GM19239 (cell line): ENCODE data around the gene NODAL.
A peak's percentile ranks its signal among the peaks of the same experiment; 100 is the strongest.

Source experiments
- DNase-seq: peaks from one replicate; pipeline ENCODE4 v3.0.0; 2011; ENCODE audit warnings: low spot score; ENCODE audit not compliant: insufficient read length
- FAIRE-seq: peaks from 2 replicates; lab custom pipeline; 2011; peaks lifted over from hg19 to GRCh38; lab: Jason Lieb, UNC

Gene NODAL

DNA sequence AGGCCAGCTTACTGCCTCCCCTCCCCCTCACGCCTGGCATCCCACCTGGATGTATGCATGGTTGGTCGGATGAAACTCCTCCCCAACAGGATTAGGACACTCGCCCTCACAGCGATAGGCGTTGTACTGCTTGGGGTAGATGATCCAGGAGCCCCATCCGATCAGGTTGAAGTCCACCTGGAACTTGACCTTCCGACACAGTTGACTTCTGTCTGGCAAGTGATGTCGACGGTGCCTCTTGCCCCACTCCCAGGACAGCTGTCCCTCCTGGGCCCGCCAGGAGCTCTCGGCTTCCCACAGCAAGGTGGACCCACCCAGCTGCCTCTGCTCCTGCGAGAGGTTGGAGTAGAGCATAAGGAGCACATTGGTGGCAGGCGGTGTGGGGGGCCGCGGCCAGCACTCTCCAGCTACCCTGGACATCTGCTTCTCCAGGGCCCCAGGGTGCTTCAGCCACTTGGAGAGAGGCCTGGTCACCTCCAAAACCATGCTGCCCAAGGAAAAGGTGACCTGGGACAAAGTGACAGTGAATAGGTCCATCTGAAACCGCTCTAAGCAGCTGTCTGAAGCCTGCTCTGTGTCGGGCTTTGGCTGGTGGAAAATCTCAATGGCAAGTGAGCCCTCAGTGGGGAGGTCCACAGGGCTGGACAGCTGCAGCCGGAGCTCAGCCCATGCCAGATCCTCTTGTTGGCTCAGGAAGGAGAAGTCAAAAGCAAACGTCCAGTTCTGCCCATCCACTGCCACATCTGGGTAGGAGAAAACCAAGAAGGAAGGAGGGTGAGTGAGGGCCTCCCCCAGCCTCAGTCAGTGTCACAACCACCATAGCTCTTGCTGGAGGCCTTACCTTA is 6.0 kb downstream of the NODAL start:
- no peak for FAIRE-seq
- DNase-seq = no peak

DNA sequence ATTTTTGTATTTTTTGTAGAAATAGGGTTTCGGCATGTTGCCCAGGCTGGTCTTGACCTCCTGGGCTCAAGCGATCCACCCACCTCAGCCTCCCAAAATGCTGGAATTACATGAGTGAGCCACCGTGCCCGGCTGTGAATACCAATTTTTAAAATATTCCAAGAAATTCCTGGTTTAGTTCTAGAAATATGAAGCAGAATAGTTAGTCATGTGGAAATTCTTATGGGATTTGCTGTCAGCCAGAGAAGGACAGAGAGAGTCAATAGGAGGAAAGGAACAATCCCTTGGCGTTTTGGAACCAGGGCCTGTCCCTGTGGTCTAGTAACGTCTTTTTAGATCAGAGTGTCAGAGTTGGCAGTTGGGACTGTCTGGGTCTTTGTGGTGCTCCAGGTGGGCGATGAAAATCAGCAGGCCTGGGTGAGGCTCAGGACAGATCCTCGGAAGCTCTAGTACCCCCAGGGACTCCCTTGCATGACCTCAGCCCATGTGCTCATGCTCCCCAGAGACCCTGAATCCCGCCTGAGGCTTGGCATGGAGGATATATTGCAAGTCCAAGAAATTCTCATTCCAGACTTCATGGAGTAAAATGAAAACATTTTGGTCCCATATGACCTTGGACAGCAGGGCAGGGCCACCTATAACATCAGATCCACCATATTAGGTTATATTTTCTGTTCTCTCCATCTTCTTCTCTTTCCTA is 7.8 kb downstream of the NODAL start:
- DNase-seq (no peak), FAIRE-seq (no peak)

DNA sequence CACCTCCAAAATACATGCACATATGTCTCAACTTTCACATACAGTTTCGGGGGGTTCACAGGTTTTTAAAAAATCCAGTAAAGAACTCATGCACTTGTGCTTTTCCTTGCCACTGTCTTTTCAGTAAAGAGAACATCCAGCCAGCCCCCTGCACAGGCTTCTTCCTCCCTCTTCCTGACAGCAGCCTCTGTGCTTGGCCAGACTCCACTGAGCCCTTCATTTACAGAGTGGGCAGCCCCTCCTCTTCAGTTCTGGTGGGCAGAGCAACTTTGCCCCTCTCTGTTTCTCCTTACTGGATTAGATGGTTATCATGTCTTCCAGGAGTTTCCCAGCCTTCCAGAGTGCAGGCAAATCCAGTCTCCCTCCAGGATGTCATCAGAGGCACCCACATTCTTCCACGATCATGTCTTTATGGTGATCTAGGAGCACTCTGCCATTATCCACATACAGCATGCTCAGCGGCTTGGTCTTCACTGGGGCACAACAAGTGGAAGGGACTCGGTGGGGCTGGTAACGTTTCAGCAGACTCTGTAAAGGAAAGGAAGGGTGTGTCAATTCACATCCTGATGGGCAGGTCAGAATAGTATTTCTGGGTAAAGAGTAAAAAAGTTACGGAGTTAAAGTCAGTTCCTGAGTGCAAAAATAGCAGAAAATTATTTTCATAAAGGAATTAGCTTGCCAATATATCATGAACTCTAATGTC is 8.8 kb downstream of the NODAL start:
- DNase-seq = no peak
- FAIRE-seq = no peak

DNA sequence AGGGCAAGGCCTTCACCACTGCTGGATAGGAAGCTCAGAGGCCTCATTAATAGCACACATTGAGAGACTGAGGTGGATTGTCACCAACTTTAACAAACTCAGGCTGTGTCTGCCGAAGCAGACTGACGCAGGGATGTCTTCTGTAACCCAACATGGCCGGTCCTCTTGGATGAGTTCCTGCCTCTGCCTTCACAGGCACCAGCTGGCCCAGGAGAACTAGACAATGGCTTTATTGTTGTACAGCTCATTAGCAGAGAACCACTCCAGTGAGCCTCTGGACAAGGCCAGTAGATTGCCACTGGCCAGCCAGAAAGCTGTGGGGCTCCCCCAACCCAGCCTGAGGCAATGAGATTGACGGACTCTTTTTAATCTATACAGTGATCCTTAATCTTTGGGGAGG is 9.4 kb downstream of the NODAL start:
- FAIRE-seq = no peak

DNA sequence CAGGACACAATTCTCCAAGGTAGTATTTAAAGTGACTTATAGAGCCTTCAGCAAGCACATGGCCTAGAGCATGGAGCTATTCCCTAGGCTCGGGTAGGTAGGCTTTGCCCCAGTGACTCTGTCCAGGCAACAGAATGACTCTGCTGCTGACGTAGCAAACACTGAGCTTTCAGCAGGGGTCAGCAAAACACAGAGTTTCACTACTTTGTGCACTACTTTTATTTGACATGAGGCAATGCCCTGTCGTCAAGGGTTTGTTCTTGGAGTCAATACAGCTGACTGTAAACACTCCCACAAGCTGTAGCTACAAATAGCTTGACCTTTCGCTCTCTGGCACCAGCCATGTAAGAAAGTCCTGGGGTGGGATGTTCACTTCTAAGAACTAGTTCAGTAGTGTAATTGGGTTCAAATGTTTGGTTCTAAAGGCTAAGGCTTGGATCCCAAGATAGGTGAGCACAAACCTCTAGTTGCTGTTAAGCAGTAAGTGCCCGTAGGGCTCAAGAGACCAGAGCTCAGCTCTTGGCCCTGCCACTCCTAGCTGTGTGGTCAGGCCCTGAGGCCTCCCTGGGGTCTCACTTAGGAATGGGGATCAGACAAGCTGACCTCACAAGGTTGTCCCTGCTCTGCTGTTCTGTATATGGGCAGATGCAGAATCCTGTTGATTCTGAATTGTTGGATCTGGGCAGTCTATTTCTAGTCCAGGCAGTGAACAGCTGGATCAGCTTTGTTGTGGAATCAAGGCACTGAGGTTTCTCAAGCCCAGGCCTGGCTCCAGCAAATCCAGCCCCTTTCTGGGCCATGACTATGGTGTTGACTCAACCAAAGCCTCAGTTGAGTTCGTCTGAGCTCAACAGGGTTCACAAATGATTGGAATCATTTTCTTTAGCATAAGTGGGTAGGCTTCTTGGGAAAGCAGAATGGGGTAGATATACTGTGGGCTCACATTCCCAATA is 10.7 kb downstream of the NODAL start:
- DNase-seq = no peak
- FAIRE-seq = no peak

More for the DNA sequence above, 9.4 kb downstream of the NODAL start:
- DNase-seq = no peak

DNA sequence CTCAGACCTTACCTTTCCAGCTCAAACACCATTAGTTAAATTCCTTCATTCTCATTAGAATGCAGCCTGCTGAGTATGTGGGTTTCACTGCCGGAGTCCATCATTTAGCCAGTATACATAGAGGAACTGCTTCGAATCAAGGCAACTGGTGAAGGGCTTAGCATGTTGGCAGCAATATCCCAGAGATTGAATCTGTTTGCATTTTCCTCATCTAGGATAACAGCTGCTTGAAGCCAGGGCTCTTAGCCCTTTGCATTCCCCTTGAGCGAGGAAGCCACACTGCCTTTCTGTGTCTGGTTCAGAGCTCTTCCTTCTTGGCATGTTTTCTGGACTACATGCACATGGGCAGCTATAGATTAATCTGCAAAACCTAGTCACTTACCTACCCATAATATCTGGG is 14.7 kb downstream of the NODAL start:
- DNase-seq (no peak), FAIRE-seq (no peak)

DNA sequence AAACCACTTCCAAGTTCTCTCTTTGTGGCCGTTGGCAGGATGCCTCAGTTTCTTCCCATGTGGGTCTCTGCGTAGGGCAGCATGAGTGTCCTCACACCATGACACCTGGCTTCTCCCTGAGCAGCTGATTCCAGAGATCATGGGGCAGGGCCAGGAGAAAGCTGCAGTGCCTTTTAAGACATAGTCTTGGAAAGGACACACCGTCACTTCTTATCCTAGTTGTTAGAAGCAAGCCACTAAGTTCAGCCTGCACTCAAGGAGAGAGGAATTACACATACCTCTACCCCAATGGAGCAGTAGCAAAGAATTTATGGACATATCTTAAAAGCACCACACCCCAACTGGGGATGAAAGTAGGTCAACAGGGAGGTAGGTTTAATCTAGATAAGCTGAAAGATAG is 16.4 kb downstream of the NODAL start:
- no peak for DNase-seq
- no peak for FAIRE-seq

DNA sequence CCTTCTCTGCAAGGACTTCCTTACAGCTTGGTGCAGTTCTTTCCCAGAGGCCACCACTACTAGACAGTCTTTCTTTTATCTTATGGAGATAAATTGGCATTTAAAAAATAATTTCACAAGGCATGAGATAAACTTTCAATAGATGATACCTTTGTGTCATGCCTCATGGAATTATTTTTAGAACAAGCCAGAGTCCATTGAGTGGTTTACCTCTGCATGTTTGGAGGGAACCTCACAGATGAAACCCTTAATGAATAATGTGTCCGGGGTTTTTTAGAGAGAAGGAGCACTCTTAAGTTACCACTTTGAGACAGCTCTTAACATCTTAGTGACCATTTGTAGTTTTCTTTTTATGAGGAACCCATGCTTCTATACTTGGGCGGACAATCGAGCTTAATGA is 17.2 kb downstream of the NODAL start:
- DNase-seq = no peak
- FAIRE-seq = no peak

DNA sequence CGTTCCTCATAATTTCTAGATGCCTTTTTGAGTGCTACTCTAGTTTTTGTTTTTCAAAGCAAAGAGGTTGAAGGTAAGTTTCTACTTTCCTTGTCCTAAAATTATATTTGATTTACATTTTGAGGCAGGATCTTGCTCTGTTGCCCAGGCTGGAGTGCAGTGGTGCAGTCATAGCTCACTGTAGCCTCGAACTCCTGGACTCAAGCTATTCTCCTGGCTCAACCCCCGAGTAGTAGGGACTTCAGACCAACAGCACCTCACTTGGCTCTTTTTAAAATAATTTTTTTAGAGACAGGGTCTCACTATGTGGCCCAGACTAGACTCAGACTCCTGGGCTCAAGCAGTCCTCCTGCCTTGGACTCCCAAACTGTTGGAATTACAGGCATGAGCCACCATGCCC is 22.8 kb downstream of the NODAL start:
- no peak for FAIRE-seq
- no peak for DNase-seq

DNA sequence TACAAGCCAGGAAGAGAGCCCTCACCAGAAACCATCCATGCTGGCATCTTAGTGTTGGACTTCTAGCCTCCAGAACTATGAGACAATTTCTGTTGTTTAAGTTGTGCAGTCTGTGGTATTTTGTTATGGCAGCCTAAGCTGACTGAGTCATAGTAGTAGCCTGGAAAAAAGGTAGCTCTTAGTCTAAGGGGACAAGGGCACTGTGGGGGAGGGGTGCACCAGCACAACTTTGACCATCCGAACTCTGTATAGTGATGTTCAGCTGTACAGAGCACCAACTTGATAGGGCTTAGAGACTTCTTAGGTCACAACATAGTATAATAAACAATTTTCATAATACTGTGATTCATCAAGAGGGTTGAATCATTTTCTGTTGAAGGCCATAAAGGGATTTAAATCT is 23.3 kb downstream of the NODAL start:
- no peak for FAIRE-seq
- DNase-seq = no peak

DNA sequence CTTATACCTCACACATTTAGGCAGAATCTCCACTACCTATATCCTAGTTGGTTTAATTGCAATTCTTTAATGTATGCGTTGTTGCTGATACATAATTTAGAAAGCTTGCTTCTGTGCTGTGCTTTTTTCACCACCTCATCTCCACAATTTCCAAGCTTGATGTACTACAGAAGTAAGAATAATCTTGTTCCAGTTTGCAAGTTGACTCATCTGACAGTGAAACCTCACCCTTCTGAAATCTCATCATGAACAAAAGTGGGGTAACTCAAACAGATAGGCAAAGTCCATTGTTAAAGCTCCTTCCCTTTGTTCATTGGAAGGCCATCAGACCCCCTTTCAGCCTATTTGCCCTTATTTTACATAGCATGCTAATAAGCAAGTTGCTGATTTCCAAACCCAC is 23.9 kb downstream of the NODAL start:
- FAIRE-seq = peak; percentile 48
- DNase-seq = no peak

DNA sequence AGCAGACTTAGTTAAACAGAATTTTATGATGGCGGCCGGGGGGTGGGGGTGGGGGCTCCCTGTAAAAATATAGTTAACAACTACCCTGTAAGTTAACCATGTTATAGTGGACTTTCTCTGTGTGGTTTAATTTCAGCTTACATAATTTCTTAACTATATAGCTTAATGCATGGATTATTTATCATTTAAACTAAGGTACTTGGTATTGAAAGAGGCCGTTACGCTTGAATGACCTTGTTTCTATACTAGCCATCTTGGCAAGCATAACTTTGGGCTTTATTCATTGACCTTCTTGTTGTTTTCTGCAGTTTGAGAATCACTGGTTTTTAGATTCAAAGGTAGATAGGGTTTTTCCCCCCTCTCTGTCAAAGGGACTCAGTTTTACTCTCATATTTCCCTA is 29.1 kb downstream of the NODAL start:
- FAIRE-seq (no peak), DNase-seq (no peak)

DNA sequence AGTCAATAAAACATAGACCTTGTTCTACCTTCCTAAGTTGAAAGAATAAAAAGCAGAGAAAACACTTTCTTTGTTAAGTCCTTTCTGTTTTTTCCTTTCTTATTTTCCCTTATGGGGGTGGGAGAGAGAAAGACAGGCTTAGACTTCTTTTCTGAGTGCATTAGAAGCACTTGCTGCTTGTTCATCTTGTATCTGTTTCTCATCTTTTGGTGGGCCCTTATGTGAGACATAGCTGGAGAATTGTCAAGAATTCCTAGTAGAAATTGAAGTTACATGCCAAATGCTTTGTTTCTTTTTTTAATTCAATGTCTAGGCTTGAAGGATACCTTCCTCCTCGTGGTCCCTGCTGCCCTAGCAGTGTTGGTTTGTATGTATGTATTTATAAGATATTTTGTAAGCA is 30.9 kb downstream of the NODAL start:
- no peak for DNase-seq
- FAIRE-seq = no peak

DNA sequence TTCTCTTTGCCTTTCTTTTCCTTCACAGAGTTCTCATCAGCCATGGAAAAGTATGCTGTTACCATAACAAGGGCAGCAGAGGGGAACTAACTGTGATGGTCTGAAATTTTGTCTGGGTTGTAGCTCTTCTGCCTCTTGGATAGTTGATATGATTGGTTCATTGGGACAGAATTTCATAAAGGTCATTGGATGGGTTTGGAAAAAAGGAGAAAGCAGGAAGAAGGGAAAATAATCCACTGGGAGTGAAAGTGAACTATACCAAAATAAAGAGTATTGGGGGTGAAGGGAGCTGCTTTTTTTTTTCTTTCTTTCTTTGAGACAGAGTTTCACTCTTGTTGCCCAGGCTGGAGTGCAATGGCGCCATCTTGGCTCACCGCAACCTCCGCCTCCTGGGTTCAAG is 31.7 kb downstream of the NODAL start:
- FAIRE-seq = peak; percentile 23
- no peak for DNase-seq

DNA sequence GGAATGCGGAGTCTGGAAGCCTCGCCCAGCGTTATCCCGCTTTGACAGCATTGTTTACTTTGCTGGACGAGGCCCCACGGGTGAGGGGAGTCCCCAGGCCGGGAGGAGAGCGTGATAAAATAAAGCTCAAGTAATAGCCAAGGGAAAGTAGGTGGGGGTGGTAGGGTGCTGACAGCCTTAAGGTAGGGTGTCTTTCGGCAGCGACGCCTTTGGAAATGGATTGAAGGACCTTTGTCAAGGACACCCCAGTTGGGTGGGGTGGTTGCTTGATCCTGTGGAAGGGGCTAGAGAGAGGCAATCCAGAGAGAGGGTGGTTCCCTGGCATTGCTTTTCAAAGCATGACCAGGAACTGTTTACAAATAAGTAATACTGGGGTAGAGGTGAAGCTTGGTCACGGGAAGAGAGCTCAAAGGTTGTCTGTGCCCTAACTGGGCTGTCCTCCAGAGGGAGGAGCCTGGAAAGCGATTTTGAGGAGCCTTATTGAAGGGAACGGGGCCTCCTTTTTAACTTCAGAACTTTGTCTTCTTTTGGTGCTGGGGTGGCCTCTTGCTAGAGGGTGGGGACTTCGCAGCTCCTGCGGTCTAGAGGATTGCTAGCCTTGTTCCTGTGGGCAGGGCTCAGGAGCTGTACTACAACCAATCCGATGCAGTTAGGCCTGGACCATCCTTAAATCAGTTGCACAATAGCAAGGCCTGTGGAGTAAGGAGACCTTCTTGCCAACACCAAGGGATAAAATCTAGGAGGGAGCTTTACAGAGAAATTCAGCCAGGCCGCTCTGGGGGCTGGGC is 36.2 kb downstream of the NODAL start:
- DNase-seq = peak; percentile 53
- peak; percentile 84 for FAIRE-seq

DNA sequence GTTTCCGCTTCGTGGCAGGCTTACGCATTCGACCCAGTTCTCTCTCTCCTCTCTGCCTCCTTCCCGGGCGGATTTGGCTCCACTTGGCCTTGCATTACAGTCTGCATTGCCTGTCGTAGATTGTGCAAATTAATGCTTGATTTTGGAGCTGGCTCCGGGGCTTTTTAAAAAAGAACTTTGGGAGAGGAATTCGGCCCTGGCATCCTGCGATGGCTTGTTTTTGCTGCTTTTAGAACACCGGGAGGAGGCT is 36.8 kb downstream of the NODAL start:
- FAIRE-seq (no peak), DNase-seq (no peak)

DNA sequence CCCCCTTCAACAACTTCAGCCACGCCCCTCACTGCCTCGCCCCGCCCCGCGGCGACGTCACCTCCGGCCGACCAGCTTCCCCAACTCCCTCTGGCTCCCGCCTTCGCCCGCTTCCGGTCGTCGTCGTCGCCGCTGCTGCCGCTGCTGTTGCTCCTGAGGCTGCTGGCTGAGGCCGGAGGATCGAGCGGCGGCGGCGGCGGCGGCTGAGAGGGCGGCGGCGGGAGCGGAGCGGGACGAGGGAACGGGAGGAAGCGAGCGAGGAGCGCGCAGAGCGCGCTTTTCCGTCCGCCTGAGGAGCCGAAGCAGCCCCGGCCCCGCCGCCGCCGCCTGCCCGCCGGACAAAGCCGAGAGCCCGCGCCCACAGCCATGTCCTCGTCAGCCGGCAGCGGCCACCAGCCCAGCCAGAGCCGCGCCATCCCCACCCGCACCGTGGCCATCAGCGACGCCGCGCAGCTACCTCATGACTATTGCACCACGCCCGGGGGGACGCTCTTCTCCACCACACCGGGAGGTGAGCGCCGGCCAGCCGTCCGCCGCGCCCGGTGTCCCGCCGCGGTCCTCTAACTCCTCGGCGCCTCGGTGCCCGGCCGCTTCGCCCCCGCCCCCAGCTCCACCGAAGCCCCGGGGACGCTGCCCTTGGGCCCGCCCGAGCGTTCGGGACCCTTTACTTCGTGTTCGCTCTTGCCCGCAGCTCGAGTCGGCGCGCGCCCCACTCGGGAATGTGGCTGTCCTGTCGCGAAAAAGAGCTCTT is 37.3 kb downstream of the NODAL start, which contains the start of gene EIF4EBP2:
Gene EIF4EBP2 (plus strand): TSS at position 110 of the 751 bp plus-strand sequence. CDS start 257 bp downstream, at position 367.
- peak; percentile 95 for DNase-seq
- FAIRE-seq = no peak

DNA sequence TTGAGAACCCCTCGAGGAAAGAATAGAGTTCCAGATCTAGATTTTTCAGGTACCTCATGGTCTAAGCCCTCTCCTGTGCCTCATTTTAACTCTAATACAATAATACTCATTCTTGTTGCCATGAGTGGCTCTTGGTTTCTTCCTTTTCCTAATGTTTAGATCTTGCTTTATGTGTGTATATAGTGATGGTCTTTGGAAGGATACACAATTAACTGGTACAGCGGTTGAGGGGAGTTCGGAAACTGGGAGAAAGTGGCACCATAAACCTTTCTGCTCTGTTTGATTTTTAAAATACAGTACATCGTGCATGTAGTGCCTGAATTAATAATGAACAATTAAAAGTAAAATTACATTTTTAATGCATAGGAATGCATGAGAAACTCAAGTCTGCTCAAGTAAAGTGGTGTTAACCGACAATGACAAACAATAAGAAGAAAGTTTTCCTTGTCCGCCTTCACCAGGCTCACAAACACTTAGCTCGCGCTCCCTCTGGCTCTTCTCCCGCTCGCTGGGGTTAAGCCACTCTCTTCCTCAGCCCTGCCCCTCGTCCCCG is 37.9 kb downstream of the NODAL start:
- peak; percentile 86 for FAIRE-seq
- DNase-seq = no peak
